Type B pancreatic cell (in vitro differentiated cells): ENCODE measurements around the gene PLPPR5. TPM values are rescaled to one million over a fixed set of nuclear protein-coding genes. Genes with fewer than 3 reads are reported as not detected.

ENCODE experiments used
- DNase-seq: peaks from one replicate; pipeline ENCODE4 v3.0.0; 2021; ENCODE audit warnings: mixed read lengths; ENCODE audit not compliant: unreplicated experiment; ENCODE audit errors: extremely low spot score
- H3K27ac Mint-ChIP-seq: 2 replicates; pipeline ENCODE4 v1.8.0; 2021; ENCODE audit warnings: mild to moderate bottlenecking, mixed read lengths
- H3K27me3 Mint-ChIP-seq: 2 replicates; pipeline ENCODE4 v1.8.0; 2021; ENCODE audit warnings: mixed read lengths
- H3K36me3 Mint-ChIP-seq: 2 replicates; pipeline ENCODE4 v1.8.0; 2021; ENCODE audit warnings: mixed read lengths
- H3K4me1 Mint-ChIP-seq: one replicate; pipeline ENCODE4 v1.8.0; 2021; ENCODE audit warnings: mixed read lengths; ENCODE audit not compliant: unreplicated experiment
- H3K4me3 Mint-ChIP-seq: 2 replicates; pipeline ENCODE4 v1.8.0; 2021; ENCODE audit warnings: mild to moderate bottlenecking, mixed read lengths
- H3K9me3 Mint-ChIP-seq: 2 replicates; pipeline ENCODE4 v1.8.0; 2021; ENCODE audit warnings: mixed read lengths
- CTCF ChIP-seq: fragments of 200-600 bp; sonication (generic); conservative IDR thresholded peaks from 2 replicates; pipeline ENCODE4 v1.5.0; 2021; ENCODE audit warnings: antibody characterized with exemption, mild to moderate bottlenecking
- total RNA-seq: library from RNA; stranded (reverse); gene quantifications from 2 replicates; pipeline ENCODE4 v1.2.1, GENCODE V29; 2021; ENCODE audit warnings: low replicate concordance

PLPPR5 gene
- total RNA-seq, 1 donor from 2014 or later: 5.9 TPM

GRCh38 chr1:98981917-98982513 lies 22.6 kb downstream of the PLPPR5 start:
- Mint-ChIP-seq H3K9me3 (no peaks in the 10 kb centered on the region), H3K27me3 (peaks cover 16% of the 10 kb centered on the region), H3K27ac (no peak overlapping the region), H3K4me3 (no peak overlapping the region), H3K4me1 (no peaks in the 10 kb centered on the region), H3K36me3 (no peaks in the 10 kb centered on the region)
- no peak for TF ChIP-seq CTCF
- DNase-seq: no peak

GRCh38 chr1:98979463-98979862 lies 25.2 kb downstream of the PLPPR5 start:
- DNase-seq: no peak
- Mint-ChIP-seq H3K4me3 (no peak overlapping the region), H3K36me3 (no peaks in the 10 kb centered on the region), H3K4me1 (no peaks in the 10 kb centered on the region), H3K27ac (no peak overlapping the region), H3K27me3 (peaks cover 16% of the 10 kb centered on the region), H3K9me3 (no peaks in the 10 kb centered on the region)
- TF ChIP-seq CTCF: no peak

GRCh38 chr1:98975810-98976209 lies 28.9 kb downstream of the PLPPR5 start:
- no peak overlapping the region for H3K4me3 Mint-ChIP-seq
- TF ChIP-seq CTCF: no peak
- no peak for DNase-seq
- H3K27me3 Mint-ChIP-seq: peaks cover 20% of the 10 kb centered on the region
- no peaks in the 10 kb centered on the region for H3K36me3 Mint-ChIP-seq
- no peaks in the 10 kb centered on the region for H3K4me1 Mint-ChIP-seq
- no peaks in the 10 kb centered on the region for H3K9me3 Mint-ChIP-seq
- H3K27ac Mint-ChIP-seq: no peak overlapping the region

GRCh38 chr1:98975113-98975512 lies 29.5 kb downstream of the PLPPR5 start:
- Mint-ChIP-seq H3K4me1 (no peaks in the 10 kb centered on the region), H3K27me3 (peaks cover 17% of the 10 kb centered on the region), H3K36me3 (no peaks in the 10 kb centered on the region), H3K27ac (no peak overlapping the region), H3K9me3 (no peaks in the 10 kb centered on the region), H3K4me3 (no peak overlapping the region)
- TF ChIP-seq CTCF: no peak
- no peak for DNase-seq

GRCh38 chr1:98969798-98970490 lies 34.7 kb downstream of the PLPPR5 start:
- Mint-ChIP-seq H3K27me3 (peaks cover 10% of the 10 kb centered on the region), H3K27ac (no peak overlapping the region), H3K4me3 (no peak overlapping the region), H3K36me3 (no peaks in the 10 kb centered on the region), H3K4me1 (no peaks in the 10 kb centered on the region), H3K9me3 (no peaks in the 10 kb centered on the region)
- no peak for TF ChIP-seq CTCF
- no peak for DNase-seq
